Thymus (tissue), 11 donors: ENCODE measurements around the gene GALNT13. TPM values are rescaled to one million over a fixed set of nuclear protein-coding genes. Genes with fewer than 3 reads are reported as not detected.

ENCODE experiments used
- DNase-seq, 9 donors: peaks; one replicate each; pipeline ENCODE4 v3.0.0-alpha.2; 2013; ENCODE audit warnings: low spot score in 9 of 9, low read depth in 6 of 9, missing footprints in 1 of 9
- H3K27ac ChIP-seq, 2 donors: one replicate each; pipeline ENCODE4 v1.5.1; 2013; ENCODE audit warnings: control low read depth in 1 of 2, low read depth in 1 of 2, low read length in 1 of 2, mild to moderate bottlenecking in 1 of 2, moderate library complexity in 1 of 2
- H3K27me3 ChIP-seq, 2 donors: one replicate each; pipeline ENCODE4 v1.5.1; 2013; ENCODE audit warnings: low read length in 1 of 2; ENCODE audit not compliant: control insufficient read depth in 2 of 2, insufficient read depth in 1 of 2
- H3K36me3 ChIP-seq, 2 donors: one replicate each; pipeline ENCODE4 v1.5.1; 2013; ENCODE audit warnings: low read length in 1 of 2, mild to moderate bottlenecking in 1 of 2, moderate library complexity in 1 of 2; ENCODE audit not compliant: control insufficient read depth in 2 of 2, insufficient read depth in 2 of 2
- H3K4me1 ChIP-seq, 2 donors: one replicate each; pipeline ENCODE4 v1.5.1; 2013; ENCODE audit warnings: low read length in 2 of 2; ENCODE audit not compliant: control insufficient read depth in 2 of 2, insufficient read depth in 2 of 2
- H3K4me3 ChIP-seq, 2 donors: one replicate each; pipeline ENCODE4 v1.5.1; 2013; ENCODE audit warnings: low read length in 2 of 2, control low read depth in 1 of 2, mild to moderate bottlenecking in 1 of 2
- H3K9me3 ChIP-seq, 2 donors: one replicate each; pipeline ENCODE4 v1.5.1; 2013; ENCODE audit warnings: low read length in 1 of 2, mild to moderate bottlenecking in 1 of 2; ENCODE audit not compliant: control insufficient read depth in 2 of 2, insufficient read depth in 1 of 2
- WGBS: extraction: QIAGEN DNeasy Blood & Tissue Kit; methylation state at CpG from one replicate; pipeline ENCODE4 v1.1.7; 2013; 5-methylcytosine and 5-hydroxymethylcytosine counted together
- polyA plus RNA-seq: library from polyadenylated mRNA; stranded (reverse); fragments of 200-250 nt; gene quantifications from one replicate; pipeline ENCODE4 v1.2.3, GENCODE V29; 2013
- total RNA-seq: library from RNA; stranded (reverse); fragments of 120-200 nt; gene quantifications from one replicate; pipeline ENCODE4 v1.2.4, GENCODE V29; 2013
- donor health status: healthy.

GALNT13 gene
- total and polyA plus RNA-seq, 2 donors = 0.05 to 0.28 TPM

- Histone ChIP-seq H3K4me3 (no peak overlapping the region), H3K27me3 (peaks cover 24 to 35% of the 10 kb centered on the region in 2 donors), H3K36me3 (no peaks in the 10 kb centered on the region), H3K4me1 (no peaks in the 10 kb centered on the region), H3K9me3 (no peaks in the 10 kb centered on the region), H3K27ac (no peak overlapping the region)
- WGBS = 9% methylated on average over 36 of the region's 36 CpGs
- no peak for DNase-seq
Observed at GRCh38 chr2:153873052-153874048, 1.6 kb downstream of the GALNT13 start.

DNA sequence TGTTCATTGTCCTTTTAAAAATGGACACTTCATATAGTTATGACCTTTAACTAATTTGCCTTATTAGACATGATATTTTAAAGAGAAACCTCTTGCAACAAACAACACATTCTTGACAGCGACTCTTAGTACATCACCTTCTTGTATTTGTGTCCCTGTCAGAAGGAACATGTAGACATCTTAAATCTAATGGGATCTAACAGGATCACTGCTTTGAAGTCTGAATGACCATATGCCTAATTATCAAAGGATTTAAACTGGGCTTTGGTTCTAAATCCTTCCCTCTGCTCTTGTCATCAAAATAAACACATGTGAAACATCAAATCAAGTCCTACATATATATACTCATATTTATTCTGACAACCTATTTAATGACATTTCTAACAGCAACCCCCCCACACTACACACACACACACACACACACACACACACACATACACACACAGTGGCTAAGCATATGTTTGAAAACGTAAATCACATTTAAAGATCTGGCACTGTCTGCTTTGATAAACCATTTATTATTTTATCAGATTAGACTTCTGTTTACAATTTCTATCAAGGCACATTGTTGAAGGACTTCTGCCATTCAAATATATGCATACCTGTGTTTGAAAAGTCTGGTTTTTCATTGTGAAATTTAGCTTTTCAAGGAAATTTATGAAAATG, 4.2 kb downstream of the GALNT13 start:
- H3K4me1 ChIP-seq = no peaks in the 10 kb centered on the region
- no peaks in the 10 kb centered on the region for H3K9me3 ChIP-seq
- no peak overlapping the region for H3K27ac ChIP-seq
- no peak overlapping the region for H3K4me3 ChIP-seq
- 90% methylated on average over 2 of the region's 2 CpGs for WGBS
- no peak for DNase-seq
- H3K27me3 ChIP-seq = peaks cover 24 to 31% of the 10 kb centered on the region in 2 donors
- no peaks in the 10 kb centered on the region for H3K36me3 ChIP-seq

DNA sequence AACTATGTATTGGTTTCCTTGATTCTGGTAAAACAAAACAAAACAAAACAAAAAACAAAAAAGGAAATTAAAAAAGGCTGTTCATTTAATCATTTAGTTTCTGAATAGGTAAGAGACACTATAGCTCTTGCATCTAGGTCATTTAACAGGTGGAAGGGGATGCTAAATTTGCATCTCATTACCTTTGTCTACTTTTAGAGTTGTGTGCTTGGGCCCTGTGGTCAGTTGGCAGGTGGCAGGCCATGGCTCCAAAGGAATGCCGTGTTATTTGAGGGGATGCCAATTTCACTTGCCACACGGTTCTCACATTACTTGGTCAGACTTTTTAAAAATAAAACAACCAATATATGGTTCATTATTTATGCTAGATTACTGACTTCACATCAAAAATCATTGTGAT, 9.2 kb downstream of the GALNT13 start:
- Histone ChIP-seq H3K4me3 (no peak overlapping the region), H3K27ac (no peak overlapping the region), H3K9me3 (no peaks in the 10 kb centered on the region), H3K4me1 (no peaks in the 10 kb centered on the region), H3K36me3 (no peaks in the 10 kb centered on the region), H3K27me3 (no peaks in the 10 kb centered on the region)
- no peak for DNase-seq
- 83% methylated on average over 2 of the region's 2 CpGs for WGBS

GRCh38 chr2:153886833-153887232, 15.1 kb downstream of the GALNT13 start:
- H3K4me3 ChIP-seq = no peak overlapping the region
- DNase-seq = no peak
- no peaks in the 10 kb centered on the region for H3K9me3 ChIP-seq
- H3K27me3 ChIP-seq = no peaks in the 10 kb centered on the region
- H3K4me1 ChIP-seq = no peaks in the 10 kb centered on the region
- H3K36me3 ChIP-seq = no peaks in the 10 kb centered on the region
- H3K27ac ChIP-seq = no peak overlapping the region

- Histone ChIP-seq H3K4me1 (no peaks in the 10 kb centered on the region), H3K9me3 (no peaks in the 10 kb centered on the region), H3K27me3 (no peaks in the 10 kb centered on the region), H3K4me3 (no peak overlapping the region), H3K27ac (no peak overlapping the region), H3K36me3 (no peaks in the 10 kb centered on the region)
- no peak for DNase-seq
- WGBS = 19% methylated on average over 1 of the region's 1 CpG
Observed at GRCh38 chr2:153890576-153890975, 18.9 kb downstream of the GALNT13 start.

DNA sequence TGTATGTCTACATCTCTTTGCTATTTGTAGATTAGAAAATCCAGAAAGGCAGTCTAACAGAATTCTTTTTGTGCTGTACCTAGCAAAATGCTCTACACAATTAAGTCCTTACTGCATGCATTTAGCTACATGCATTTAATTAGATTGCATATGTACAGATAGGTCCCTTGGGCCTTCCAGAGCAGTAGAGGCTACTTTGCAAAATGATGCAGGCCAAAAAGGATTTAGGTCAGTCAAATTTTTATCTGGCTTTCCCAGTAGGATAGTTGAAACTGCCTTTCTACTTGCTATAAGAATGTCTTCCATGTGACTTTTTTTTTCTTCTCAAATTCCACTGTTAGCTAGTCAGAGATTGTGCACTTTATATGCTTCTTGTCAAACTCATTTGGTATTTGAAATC, 19.3 kb downstream of the GALNT13 start:
- H3K4me1 ChIP-seq = no peaks in the 10 kb centered on the region
- H3K4me3 ChIP-seq = no peak overlapping the region
- DNase-seq = no peak
- no peak overlapping the region for H3K27ac ChIP-seq
- no peaks in the 10 kb centered on the region for H3K36me3 ChIP-seq
- no peaks in the 10 kb centered on the region for H3K27me3 ChIP-seq
- no peaks in the 10 kb centered on the region for H3K9me3 ChIP-seq

GRCh38 chr2:153912798-153913396, 41.2 kb downstream of the GALNT13 start:
- Histone ChIP-seq H3K4me3 (no peak overlapping the region), H3K4me1 (no peaks in the 10 kb centered on the region), H3K36me3 (no peaks in the 10 kb centered on the region), H3K27me3 (no peaks in the 10 kb centered on the region), H3K9me3 (peaks cover 2 to 11% of the 10 kb centered on the region in 2 donors), H3K27ac (no peak overlapping the region)
- no peak for DNase-seq
- WGBS = 92% methylated on average over 3 of the region's 3 CpGs

- H3K27me3 ChIP-seq = no peaks in the 10 kb centered on the region
- DNase-seq = no peak
- no peak overlapping the region for H3K4me3 ChIP-seq
- peaks cover 2 to 11% of the 10 kb centered on the region in 2 donors for H3K9me3 ChIP-seq
- no peaks in the 10 kb centered on the region for H3K4me1 ChIP-seq
- no peak overlapping the region for H3K27ac ChIP-seq
- H3K36me3 ChIP-seq = no peaks in the 10 kb centered on the region
Observed at GRCh38 chr2:153917570-153917969, 45.8 kb downstream of the GALNT13 start.

GRCh38 chr2:153935511-153935910, 63.8 kb downstream of the GALNT13 start:
- Histone ChIP-seq H3K9me3 (no peaks in the 10 kb centered on the region), H3K4me3 (no peak overlapping the region), H3K4me1 (no peaks in the 10 kb centered on the region), H3K27me3 (no peaks in the 10 kb centered on the region), H3K36me3 (no peaks in the 10 kb centered on the region), H3K27ac (no peak overlapping the region)
- no peak for DNase-seq
